Posterior vena cava (tissue), 2 donors: ENCODE measurements around the gene MBNL3. TPM values are rescaled to one million over a fixed set of nuclear protein-coding genes. Genes with fewer than 3 reads are reported as not detected.
"Not testable (repeated sequence)": the region's sequence is repeated elsewhere in the genome, so short reads cannot be mapped to it uniquely, and the experiment has no call there.

Source experiments
- DNase-seq: peaks from one replicate; pipeline ENCODE4 v3.0.0-alpha.2; 2020; ENCODE audit warnings: low spot score
- intact Hi-C, 2 donors: fragments of 100-400 bp; cut with DNase I; formaldehyde crosslinking; loops; one replicate each; pipeline versions ENCODE4 v1.14.1 to v1.14.2; 2022 to 2023
- total RNA-seq, 2 donors: library from RNA; stranded (reverse); fragmentation: NEBNext Ultra II Directional; extraction: Animal tissue kit (Norgen Biotek cat#: 25700); gene quantifications; one replicate each; pipeline ENCODE4 v1.2.1, GENCODE V29; 2021
- donor health status: DM: yes; HTN: yes; CAD: no.
- donor health status: DM: yes; HTN: yes; CAD: no.

The MBNL3 gene
- total RNA-seq, 2 donors from 2014 or later: 9.4 to 15.9 TPM

DNA sequence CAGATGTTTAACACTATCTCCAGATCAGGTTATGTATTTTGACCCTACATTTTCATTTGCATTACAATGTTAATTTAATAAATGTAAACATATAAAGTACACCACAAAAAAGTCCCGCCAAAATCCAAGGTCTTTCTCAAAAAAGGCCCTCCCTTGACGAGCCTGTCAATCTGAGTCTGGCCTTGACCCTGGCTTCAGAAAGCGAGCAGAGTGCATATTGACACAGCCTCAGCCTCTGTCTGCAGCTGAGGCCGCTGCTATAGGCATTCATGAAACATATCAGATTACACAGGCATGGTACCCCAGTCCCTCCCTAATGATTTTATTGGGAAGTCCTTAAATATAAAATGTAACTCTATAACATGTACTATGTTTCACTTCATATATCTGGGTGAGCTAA, 6.2 kb downstream of the MBNL3 start:
- intact Hi-C loops: no loop called here

DNA sequence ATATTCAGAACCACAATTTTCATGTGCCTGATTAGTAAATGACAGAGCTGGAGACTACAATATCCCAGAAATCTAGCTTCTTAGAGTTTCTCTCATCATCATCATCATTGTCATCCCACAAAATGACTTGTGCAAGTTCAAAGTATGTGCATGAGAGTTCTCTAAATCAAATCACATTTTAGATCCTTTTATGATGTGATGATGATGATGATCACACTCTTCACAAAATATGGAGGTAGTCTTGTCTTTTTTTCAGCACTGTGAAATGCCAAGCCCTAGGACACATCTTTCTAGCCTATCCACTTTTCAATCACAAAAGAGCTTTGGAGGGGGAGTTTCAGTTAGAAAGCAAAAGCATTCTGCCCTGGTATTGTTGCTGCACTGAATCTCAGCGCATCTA, 7.4 kb downstream of the MBNL3 start:
- intact Hi-C loops: no loop called here
- no peak for DNase-seq

More for the DNA sequence above, 6.2 kb downstream of the MBNL3 start:
- DNase-seq: no peak

DNA sequence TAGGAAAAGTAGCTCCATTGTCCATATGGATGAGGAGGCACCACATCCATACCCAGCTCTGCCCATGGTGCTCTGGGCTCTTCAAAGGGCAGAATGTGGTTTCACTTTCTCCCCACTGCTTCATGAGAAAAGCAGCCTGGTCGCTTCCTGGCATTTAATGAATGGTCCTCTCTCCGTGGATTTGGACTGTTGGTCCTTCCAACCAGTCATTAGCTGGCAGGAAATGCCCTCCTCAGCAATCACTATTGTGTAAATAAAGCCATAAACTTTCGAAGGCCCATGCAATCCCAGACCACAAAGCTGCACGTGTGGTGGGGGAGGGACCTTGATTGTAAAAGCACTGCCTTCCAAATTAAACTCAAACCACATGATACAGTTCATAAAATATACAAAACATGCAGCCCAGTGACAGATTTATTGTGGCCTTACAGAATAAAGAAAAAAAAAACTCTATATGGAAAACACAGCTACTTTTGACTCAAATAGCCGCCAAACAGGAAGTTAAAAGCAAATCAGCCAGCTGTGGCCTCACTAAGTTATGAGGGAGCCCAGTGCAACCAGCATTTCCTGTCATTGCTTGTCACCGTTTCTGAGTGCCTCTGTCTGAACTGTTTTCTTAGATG, 8.1 kb downstream of the MBNL3 start:
- no peak for DNase-seq
- intact Hi-C loops: no loop called here

DNA sequence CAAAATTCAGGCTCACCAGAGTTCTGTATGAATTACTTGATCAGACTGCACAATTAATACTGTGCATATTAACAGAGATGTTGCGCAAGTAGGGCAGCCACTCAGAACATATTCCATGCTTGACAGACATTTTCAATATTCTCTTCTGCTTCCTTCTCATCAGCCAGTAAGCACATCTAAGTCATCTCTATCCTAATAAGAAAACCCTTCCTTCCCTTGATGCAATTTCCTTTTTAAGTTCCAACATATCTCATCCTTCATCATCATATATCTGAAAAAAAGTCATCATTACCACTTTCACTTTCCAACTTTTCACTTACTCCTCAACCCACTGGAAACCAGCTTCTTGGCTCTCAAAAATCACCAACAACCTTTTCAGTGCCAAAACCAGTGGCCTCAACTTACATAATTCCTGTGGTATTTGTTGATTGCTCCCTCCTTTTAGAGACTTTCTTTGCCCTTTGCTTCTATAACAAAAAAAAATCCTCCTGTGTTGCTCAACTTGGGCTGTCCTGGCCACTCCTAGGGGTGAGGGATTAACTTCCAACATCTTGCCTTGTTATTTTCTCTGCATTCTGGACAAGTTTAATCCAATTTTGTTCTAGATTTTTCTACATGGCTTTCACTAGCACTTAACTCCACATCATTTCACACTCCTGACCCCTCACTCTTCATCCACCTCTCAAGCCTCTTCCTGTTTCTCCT, 14.1 kb downstream of the MBNL3 start:
- intact Hi-C loops: no loop called here

DNA sequence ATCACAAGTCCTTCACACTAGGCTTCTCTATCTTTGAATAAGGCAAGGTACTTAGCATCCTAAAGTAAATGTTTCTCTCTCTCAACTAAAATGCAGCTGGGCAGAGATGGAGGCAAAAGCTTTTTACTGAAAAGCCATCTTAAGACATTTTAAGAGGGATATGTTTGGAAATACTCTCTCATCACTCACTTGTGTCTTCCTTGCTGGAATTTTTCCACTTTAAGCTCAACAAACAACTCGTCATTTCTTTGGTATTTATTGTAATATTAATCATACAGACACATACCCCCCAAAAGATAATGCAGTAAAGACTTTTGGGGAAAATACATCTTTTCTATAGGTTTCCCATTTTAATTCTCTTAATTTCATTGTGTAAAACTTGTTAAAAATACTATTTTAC, 16.4 kb downstream of the MBNL3 start:
- DNase-seq: no peak
- intact Hi-C loops: no loop called here

More for the DNA sequence above, 14.1 kb downstream of the MBNL3 start:
- no peak for DNase-seq

DNA sequence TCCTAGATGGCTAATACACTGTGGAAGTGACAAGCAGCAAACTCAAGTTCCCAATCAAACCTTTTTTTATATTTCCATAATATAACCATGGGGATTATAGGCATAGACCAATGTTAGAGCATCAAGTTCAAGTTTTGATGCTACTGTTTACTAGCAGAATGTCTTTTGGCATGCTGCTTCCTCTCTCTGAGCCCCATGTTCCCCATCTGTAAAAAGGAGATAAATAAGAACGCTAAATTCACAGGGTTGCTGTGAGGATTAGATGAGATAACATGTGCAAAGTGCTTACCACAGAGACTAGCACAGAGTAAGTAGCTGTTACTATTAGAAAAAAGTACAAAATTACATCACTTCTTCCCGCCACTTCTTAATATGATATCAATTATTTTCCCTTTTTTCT, 18.0 kb downstream of the MBNL3 start:
- intact Hi-C loops: no loop called here
- DNase-seq: no peak

DNA sequence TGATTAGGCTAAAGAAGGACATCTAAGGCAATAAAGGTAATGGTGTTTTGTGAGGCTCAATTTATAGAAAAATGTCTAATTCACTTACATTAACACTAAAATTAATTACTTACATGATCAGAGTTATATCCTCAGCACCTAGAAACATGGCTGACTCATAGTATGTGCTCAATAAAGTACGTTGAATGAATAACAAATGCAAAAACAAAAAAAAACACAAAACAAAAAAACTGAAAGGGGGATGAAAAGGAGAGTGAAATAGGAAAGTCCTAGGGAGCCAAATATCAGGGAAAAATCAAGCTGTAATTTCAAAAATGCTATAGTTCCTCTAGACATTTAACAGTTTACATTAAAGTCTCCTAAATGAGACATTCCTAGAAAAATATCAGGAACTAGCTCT, 18.7 kb downstream of the MBNL3 start:
- intact Hi-C loops: no loop called here
- no peak for DNase-seq

DNA sequence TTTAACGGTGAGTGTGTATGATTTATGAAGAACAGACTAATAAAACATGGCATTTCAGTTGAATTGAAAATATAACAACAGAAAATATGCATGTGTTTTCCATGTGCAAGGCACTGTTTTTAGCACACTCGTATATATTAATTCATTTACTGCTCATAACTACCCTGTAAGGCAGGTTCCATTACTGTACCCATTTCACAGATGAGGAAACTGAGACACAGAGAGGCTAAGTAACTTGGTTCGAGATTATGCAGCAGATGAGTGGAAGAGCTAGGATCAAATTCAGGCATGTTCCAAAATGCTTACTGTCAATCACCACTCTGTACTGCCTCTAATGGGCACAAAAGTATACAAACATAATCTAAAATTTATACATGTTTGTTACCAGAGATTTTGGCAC, 20.4 kb downstream of the MBNL3 start:
- intact Hi-C loops: no loop called here
- DNase-seq: no peak

DNA sequence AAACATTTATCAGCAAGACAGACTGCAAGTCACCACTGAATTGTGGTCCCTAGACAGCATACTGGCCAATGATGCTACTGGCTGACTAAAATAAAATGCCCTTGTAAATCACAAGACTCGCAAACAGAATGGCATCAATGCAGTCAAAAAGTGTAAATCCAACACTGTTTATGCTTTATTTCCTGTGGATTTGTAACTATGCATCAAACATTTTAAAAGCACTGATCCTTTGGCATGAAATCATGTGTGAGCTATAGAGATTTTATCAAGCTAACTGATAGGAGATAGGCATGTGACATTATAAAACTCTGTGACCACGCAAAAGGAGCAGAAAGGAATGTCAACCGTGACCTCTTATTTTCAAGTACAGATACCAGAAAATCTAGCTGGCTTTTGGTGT, 20.8 kb downstream of the MBNL3 start:
- intact Hi-C loops: no loop called here
- no peak for DNase-seq

DNA sequence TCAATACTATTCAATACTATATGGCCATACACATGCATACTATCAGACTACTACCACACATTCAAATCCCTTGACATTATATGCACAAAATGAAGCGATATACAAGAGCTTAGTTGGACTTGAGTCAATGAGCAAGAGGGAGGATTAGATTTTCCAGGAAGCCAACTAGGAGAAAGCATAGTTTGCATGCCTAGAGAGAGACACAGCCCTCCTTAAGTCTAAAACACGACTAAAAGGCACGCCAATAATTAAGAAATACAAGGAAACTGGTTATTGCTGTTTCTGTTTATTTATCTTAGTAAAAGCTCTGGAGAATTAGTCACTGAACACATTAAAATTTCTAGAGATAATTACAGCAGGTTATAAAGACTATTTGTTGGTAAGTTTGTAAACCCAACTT, 21.8 kb downstream of the MBNL3 start:
- no peak for DNase-seq
- intact Hi-C loops: no loop called here

DNA sequence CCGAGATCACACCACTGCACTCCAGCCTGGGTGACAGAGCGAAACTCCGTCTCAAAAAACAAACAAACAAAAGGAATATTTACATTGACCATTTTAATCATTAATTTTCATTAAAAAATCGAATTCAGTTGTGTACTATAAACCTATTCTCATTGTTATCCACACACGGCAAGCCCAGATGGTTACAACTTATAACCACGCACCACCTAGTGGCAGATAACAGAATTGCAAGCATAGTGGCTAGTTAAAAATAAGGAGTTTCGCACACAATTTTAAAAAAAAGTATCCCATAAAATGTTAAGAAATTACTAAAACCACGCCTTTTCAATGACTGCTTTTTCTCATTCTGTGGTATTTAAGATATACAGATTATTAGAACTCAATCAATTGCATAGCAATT, 25.4 kb downstream of the MBNL3 start:
- no peak for DNase-seq
- intact Hi-C loops: no loop called here

DNA sequence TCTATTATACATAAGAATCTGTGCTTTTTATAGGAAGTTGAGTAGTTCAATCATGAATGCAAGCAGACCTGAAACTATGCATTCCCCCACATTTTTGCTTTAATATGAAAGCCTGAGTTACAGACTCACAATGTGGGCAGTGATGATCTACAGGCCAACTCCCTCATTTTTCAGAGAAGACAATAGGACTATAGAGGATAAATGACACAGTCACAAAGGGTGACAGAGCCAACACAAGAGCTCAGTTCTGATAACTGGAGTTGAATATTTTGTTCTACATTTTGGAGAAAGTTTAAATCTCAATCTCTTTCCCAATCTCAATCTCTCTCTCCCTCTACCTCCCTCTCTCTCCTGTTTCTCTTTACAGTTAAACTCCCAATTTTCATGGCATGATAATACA, 27.0 kb downstream of the MBNL3 start:
- DNase-seq: no peak
- intact Hi-C loops: no loop called here

DNA sequence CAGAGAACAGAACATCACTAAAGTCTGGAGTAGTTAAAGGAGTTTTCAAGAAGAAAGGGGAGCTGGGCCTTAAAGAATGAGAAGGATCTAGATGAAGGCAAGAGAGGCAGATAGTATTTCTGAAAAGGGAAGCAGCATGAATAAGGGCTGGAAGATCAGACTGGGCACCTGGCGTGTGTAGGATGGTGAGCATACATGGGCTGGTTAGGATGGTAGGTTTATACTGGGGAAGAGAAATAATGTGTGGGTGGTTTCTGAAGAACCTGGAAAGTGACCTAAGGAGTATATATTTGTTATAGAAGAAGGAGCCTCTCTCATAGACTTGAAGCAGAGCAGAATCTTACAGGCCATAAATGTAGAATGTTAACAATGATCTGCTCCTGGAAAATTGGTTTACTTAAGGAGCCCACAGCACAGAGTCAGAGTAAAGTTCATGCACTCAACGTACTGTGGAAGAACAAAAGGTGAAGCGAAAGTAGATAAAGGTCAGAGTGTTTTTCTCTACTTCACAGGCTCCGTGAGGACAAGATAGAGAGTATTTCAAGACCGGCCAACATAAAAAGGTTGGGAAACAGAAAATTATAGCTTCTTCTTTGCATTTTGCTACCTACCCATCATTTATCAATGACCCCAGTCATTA, 35.8 kb downstream of the MBNL3 start:
- intact Hi-C loops: no loop called here
- no peak for DNase-seq

DNA sequence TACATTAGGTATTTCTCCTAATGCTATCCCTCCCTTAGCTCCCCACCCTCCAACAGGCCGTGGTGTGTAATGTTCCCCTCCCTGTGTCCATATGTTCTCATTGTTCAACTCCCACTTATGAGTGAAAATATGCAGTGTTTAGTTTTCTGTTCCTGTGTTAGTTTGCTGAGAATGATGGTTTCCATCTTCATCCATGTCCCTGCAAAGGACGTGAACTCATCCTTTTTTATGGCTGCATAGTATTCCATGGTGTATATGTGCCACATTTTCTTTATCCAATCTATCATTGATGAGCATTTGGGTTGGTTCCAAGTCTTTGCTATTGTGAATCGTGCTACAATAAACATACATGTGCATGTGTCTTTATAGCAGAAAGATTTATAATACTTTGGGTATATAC, 42.9 kb downstream of the MBNL3 start:
- intact Hi-C loops: not testable (repeated sequence)

DNA sequence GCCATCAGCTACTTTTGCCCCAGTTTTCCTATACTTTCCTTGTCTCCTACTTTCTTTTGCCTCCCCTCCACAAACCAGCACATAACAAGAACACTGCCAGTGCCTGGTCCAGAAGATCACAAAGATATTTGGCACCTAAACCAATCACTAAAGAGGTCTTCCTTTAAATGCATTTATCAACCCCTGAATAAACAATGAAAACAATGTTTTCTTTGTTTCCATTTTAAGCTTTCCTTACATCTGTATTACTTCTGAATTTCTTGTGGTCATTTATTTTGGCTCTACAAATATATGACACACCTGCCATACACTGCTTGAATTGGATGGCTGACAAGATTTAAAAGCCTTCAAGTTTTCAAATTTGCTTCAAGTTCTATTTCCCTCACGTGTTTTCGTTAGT, 43.9 kb downstream of the MBNL3 start:
- intact Hi-C loops: no loop called here
- DNase-seq: no peak

More for the DNA sequence above, 42.9 kb downstream of the MBNL3 start:
- DNase-seq: not testable (repeated sequence)

DNA sequence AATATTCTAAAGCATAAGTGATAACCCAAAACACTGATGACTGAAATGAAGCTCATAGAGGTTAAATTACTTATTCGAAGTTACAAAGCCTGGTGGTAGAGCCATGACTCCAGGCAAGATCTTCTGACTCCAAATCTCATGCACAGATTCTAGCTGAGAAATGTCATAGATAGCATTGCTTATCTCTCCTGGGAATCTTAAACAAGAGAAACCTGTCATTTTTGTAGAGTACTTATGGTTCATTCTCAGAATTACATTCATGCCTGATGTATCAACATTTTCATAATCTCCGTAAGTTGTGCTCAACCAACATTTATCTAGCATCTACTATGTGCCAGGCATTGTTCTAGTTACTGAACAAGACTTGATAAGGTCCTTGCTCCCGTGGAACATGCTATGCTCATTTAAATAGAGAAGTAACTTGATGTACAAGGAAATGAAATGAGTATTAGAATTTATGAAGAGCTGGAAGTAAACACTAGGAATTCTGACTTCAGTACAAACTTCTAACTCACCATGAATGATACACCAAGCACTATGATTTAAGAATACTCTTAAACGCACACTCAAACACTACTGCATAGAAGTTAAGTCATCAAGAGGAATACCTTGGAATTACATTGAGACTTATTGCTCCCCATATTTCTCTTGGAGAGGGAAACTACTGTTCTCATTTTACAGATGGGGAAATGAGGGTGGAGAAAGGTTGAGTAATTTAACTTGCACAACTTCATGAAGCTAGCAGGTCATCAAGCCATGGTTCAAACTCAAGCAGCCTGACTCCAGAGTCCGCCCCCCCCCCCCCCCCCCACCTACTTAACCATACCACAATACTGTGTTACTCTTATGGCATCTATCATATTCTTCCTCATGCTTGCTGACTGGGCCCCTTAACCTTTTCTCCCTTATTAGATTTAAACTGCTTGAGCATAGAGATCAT, 45.4 kb downstream of the MBNL3 start:
- no peak for DNase-seq
- intact Hi-C loops: no loop called here

DNA sequence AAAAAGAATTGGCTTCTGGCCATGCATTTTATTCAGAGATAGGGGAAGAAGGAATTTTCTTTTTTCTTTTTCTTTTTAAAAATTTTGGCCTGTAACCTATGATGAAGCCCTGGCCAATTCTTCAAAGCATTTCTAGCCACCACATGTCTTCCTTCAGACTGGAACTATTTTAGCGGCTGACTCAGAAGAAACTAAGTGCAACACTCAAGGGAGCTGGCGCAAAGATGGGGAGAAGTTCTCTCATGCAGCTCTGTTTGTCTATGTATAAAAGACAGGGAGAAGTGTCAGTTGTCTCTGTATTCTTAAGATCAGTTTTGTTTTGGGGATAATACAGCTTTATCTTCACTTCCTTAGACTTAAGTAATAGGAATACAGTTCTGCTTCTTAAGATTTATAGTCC, 46.1 kb downstream of the MBNL3 start:
- intact Hi-C loops: no loop called here
- no peak for DNase-seq

DNA sequence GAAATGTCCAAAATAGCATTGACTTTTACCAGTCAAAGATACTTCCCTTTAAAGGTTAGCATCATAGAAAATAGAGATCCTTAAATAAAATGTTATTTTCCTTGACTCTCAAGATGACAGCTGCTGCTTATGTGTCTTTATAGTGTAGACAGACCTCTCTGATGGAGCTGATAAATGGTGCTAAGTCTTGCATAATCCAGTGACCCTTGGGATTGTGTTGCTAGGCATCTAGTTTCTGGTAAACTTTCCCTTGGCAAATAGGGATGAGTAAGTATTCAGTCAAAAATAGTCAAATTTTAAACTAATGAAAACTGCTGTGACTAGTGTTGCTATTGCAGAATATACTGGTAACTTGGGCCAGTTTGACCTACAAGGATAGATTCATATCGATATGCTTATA, 53.6 kb downstream of the MBNL3 start:
- intact Hi-C loops: no loop called here

DNA sequence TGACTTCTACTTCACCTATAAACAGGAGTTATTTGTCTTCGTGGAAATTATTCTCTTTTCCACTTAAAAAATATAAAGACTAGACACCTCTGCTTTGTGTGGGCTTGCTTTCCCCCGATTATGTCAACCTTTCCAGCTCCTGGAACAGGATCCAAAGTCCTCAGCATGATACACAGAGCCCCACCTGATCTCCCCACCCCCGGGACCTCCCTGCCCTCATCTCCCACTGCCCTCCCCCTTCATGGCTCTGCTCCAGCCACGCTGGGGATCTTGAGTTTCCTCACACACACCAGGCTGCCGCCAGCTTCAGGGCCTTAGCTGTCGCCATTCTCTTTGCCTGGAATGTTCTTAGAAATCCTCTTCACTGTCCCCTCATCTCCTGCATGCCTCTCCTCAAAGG, 55.3 kb downstream of the MBNL3 start:
- DNase-seq: no peak
- intact Hi-C loops: no loop called here

More for the DNA sequence above, 53.6 kb downstream of the MBNL3 start:
- no peak for DNase-seq

DNA sequence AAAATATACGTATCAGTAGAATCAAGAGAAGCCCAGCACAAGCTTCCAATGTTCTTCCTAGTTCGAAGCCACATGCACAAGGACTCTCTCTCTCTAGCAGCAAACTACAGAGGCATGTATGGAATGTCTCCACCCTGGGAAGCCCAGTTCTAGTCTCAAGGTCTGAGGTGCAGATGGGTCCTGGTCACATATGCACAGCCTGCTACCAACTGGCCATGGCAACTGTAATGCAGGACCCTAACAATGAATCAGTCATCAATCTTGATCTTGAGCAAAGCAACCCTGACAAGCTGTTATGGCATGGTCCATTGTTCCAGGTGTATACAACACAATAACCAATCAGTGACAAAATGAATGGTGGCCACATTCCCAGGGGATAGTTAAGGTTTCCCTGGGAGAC, 55.8 kb downstream of the MBNL3 start:
- intact Hi-C loops: no loop called here
- DNase-seq: no peak
